GM21529 (cell line): ENCODE results near the gene MAPKAP1.

Experiments used
- ATAC-seq: cut with Tn5 transposase; IDR thresholded peaks from one replicate; pipeline ENCODE4 v1.9.1; 2021; ENCODE audit not compliant: unreplicated experiment

MAPKAP1 gene

DNA sequence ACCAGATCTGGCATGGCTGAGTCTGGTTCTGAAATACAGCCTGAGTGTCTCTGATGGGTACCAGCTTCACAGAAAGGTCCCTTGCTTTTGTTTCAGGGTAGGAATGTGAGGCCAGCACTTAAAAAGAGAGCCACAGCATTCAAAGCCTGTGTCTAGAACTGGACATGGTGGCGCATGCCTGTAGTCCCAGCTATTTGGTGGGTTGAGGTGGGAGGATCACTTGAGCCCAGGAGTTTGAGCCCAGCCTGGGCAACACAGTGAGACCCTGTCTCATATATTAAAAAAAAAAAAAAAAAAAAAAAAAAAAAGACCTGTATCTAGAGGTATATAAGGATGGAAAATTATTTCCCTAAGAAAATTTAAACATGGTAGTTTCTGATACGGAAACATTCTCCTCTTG lies 243.1 kb downstream of the MAPKAP1 start:
- no peak for ATAC-seq

DNA sequence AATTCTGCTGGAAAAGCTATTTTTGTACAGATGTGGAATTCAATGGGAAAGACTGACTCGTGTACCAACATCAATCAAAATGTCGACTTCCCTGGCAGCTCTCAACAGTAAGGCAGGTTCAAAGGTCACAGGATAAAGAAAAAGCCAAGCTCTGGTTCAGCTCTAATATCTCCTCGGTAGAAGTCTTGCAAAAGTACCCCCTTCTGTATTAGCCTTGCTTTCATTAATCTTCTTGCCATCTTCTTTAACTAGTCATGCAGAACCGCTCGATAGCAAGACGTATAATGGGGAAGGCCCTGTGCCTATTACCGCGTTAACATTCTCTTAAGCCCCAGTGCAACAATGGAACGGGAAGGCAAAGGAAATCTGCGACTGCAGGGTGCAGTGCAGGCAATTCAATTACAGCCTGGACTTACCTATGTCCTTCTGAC lies 244.1 kb downstream of the MAPKAP1 start:
- no peak for ATAC-seq

DNA sequence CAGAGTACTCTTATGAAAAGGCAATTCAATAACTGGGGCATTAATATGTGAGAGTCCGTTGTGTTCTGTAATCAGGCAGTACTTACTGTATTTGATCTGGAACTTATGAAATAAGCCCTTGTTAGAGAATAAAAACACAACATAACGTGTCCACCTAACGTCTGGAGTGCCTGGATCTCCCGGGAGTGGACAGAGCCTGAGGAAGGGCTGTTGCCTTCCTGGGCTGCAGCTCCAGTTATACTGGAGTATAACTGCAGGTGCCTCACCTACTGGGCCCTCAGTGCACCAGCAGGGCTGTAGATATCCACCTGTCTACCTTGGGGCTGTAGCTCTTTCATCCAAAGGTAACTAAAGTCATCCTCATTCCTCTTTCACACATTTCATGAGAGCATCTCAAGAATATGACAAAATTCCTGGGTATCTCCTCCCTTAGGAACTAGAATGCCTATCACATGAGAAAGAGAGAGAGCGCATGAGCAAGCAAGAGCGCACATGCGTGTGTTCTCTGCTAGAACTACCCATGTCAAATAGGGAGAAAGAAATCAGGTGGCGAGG lies 245.3 kb downstream of the MAPKAP1 start:
- ATAC-seq, result no peak

DNA sequence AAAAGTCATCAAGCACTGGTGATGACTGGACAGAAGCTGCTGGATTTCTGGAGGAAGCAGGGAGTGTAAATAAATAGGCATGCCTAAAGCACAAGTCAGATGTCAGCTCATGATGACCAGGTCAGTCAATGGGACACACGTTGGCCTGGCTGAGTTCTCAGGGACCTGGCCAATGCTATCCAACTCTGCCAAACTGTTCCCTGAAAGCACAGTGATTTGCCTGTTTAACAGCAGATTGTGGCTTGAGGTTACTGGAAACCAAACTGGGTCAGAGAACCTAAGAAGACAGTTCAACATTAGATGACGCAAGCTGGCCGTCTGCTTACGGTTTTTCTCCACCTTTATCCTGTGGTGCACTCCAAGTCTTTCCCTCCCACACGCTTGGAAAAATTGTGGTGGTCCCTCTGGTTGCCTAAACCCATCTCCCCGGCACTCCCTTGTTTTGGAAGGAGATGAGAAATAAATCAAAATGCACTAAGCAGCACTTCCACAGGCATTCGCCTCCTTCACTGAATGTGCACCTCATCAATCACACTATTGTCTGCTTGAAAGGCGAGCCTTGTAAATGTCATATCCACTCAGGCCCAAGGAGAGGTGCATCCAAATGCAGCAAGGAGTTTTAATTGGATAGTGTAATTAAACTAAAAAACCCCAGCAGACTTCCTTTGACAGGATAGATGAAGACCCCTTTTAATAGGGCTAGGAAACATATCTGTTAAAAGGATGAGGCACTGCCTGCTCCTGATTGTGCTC lies 245.9 kb downstream of the MAPKAP1 start:
- ATAC-seq, result no peak

DNA sequence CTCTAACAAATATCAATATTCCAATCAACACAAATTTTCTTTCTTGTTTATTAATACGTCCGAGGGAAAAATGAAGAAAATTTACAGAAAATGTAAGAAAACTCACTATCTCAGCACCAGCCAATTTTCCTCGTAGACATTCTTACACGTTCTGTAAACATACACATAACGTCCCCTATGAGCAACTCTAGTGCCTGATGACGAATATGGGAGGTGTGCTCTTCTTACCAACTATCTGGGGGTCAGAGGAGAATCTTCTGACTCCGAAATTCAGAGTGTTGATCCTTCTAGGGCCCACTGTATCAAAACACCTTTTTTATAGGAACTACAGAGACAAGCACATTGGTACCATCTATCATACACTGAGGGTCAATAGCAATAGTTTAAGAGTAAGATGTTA lies 246.7 kb downstream of the MAPKAP1 start:
- no peak for ATAC-seq

DNA sequence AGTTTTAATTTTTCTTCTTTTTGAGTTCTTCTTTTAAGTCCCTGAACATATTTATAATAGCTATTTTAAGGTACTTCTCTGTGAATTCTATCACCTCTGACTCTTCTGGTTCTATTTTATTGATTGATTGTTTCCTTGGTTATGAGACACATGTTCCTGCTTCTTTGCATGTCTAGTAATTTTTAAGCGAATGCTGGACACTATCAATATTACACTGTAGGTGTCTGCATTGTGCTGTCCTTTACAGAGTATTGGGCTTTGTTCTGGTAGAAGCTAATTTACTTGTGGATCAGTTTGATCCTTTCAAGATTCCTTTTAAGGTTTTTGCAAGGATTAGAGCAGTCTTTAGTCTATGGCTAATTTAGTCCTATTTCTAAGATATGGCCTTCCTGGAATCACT lies 249.7 kb downstream of the MAPKAP1 start:
- no peak for ATAC-seq

DNA sequence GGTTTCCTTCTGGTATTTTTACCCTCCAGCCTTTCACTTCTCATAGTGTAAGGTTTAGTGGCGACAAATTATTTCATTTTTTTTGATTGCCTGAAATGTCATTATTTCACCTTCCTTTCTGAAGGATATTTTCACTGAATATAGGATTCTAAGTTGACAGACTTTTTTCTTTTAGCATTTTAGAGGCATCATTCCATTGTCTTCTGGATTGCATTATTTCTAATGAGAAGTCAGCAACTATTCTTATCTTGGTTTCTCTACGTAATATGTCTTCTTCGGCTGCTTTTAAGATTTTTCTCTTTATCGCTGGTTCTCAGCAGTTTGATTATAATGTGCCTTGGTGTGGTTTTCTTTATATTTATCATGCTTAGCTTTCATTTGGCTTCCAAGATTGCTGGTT lies 251.1 kb downstream of the MAPKAP1 start:
- ATAC-seq, result no peak

DNA sequence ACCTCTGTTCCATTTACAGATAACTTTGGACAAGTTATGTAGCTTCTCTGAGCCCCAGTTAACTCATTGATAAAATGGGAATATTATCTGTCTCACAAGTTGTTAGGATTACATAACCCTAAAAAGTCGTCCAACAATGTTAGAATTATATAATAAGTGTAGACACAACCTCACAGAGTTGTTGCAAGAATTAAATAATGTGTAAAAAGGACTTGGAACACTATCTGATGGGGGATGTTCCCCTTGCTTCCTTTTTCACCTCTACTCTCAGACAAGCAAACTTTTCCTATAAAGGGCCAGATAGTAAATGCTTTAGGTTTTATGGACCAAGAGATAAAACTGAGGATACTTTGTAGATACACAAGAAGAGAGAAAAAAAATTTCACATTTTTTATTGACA lies 251.9 kb downstream of the MAPKAP1 start:
- no peak for ATAC-seq

DNA sequence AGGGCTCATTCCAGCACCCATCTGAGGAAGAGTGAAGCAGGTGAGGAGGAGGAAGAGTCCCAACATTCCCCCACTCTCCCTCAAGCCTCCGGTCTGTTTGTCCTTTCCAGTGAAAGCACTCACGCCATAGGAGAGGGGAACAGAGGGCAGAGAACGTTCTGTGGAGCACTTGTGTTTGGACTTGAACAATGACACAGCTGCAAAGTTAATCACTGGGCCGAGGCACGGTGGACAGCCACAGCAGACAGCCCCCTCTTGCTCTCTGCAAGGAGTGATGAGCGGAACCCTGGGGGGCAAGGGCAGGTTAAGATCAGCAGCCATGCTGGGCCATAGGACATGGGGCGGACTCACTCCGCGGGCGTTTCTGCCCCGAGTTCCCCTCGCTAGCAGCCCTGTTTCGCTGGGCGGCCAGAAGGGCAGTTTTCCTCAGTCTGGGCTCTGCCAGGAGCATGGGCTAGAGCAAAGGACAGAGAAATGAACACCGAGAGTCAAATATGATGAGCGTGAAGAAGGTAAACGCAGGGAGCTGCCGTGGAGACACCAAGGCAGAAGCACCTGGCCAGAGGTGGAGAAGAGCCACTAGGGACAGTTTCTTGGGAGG lies 259.7 kb downstream of the MAPKAP1 start:
- ATAC-seq, result peak; percentile 5

DNA sequence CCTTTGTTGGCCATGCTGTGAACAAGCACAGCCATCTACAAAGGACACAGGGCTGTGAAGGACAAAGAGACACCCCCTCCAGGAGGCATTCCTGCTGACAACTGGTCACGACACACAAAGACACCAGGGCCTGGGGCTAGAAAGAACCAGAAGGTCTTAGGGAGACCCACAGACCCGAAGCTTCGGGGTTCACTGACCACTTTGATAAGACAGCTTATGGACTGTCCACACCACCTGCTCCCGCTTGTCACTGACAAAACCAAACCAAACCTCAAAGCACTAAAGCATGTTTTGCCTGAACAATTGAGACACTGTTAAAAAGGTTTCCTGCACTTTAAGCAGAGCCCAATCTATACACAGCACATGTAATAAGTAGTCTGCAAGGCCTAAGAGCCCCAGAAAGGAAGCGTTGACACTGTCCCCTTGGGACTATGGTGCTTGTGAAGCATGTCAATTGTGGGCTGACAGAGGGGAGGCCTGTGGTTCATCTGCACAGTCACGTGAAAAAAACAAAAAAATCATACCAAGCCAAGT lies 260.4 kb downstream of the MAPKAP1 start:
- ATAC-seq, result peak; percentile 94

DNA sequence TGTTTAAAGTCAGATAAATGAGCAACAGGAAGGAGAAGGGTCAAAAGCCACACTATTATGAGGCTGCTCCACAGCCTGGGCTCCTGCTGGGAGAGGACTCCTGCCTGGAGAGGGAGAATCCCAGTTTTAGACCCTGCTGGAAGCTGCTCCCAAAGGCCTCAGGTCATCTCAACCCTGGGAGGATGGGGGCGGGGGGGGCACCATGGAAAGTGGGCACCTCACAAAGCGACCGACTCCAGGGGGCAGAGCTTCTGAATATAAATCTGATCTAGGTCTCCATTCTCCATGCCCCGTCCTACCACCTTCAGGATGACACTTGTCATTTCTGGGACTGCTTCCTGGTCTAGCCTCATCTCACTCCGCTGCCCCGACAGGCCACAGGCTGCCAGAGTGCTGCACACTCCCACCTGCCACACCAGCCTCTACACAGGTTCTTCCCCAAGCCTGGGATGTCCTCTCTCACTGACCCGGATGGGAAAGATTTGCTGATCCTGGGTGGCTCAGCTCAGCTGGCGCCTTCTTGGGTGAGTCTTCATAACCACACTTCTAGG lies 262.0 kb downstream of the MAPKAP1 start:
- ATAC-seq, result no peak

DNA sequence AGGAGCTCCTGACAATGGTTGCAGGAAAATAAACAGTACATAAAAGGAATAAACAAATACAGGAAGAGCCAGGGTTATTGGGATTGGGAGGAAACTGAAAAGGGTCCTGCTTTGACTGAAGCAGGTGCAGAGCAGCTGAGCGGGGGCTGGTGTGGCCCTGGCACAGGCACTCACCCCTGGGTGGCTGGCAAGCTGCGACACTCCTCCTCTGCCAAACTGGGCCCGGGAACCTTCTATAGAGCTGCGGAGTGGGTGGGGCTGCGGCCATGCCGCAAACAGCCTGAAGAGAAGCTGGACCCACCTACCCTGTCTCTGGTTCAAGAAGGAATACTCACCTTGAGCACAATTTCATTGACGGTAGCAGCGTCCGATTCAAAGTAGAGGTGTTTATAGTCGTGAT lies 262.8 kb downstream of the MAPKAP1 start:
- no peak for ATAC-seq

DNA sequence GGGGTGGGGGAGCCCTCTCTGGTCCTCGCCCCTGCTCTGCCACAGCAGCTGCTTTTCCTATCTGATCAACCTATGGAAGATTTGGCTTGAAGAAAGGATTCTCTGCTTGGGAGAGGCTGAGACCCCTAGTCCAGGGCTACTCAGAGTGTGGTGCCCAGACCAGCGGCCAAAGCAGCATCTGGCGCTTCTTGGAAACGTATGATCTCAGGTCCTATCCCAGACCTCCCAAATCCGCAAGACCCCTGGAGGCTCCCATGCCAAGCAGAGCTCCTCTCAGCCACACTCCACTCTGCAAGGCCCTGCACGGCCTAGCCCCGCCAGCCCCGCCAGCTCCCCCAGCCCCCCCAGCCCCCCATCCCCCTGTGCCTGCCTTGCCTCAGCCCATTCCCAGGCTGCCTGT lies 263.6 kb downstream of the MAPKAP1 start:
- no peak for ATAC-seq

DNA sequence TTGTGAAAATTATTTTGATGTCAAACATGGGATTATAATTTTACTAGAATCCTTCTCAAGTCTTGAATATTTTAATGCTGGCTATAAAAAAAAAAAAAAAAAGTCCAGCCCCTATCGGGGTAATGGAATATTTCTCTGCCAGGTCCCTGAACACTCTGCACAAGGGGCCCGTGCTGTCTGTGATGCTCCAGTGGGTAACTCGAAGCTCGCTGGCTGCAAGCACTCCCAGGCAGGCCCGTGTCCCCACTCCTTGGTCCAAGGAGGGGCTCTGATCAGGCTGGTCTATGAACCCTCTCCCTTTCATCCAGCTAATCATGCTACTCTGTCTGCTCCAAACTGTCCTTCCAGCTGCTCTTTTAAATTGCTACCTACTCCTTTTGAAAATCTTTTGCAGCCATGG lies 264.6 kb downstream of the MAPKAP1 start:
- no peak for ATAC-seq

DNA sequence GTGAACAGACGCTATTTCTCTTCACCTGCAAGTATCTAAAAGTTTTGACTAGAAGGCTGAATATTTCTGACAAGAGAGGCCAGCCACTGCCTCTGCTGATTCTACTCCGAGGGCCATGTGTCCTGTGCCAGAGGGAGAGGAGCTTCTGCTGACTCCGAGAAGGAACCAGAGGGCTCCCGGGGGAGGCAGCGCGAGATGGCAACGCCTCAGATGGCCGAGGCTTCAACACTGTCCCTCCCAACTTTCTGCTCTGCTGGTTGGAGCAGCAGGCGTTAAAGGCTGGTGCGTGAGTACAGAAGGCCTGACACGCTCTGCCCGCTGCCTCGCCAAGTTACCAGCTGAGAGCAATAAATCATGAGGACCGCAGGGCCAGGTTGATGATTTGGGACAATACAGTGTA lies 266.6 kb downstream of the MAPKAP1 start:
- no peak for ATAC-seq

DNA sequence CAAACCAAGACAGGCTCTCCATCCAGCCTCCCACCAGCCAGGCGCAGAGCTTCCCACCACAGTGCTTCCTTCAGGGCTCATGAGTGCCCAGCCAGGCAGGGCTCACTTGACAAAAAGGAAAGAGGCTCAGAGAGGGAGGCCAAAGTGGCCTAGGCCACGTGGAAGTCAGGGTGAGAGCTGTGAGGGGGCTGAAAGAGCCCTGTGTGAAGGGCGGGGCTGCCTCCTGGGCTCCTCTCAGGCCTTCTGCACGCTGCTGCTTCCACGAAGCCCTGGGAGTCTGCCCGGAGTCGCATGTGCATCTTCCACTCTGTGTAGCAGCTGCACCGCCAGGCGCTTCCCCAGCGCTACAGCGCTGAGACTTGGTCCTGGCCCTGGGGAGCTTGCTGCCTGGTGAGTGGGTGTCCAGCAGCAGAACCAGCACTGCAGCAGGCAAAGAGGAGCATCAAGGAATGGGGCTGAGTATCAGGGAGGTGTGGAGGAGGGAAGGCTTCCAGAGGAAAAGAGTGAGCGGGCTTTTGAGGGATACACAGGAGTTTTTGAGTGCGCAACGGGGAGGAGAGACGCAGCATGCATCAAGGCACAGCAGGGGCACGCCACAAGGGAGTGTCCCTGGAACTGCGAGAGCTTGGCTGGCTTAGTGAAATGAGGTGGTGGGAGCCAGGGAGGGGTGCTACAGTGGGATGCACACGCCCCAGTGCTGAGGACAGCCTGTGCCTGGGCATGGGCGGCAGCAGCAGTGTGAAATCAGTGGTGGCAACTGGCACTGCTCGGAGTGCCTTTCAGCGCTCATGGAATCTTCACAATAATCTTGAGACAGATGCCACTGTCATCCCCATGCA lies 267.4 kb downstream of the MAPKAP1 start:
- ATAC-seq, result no peak

DNA sequence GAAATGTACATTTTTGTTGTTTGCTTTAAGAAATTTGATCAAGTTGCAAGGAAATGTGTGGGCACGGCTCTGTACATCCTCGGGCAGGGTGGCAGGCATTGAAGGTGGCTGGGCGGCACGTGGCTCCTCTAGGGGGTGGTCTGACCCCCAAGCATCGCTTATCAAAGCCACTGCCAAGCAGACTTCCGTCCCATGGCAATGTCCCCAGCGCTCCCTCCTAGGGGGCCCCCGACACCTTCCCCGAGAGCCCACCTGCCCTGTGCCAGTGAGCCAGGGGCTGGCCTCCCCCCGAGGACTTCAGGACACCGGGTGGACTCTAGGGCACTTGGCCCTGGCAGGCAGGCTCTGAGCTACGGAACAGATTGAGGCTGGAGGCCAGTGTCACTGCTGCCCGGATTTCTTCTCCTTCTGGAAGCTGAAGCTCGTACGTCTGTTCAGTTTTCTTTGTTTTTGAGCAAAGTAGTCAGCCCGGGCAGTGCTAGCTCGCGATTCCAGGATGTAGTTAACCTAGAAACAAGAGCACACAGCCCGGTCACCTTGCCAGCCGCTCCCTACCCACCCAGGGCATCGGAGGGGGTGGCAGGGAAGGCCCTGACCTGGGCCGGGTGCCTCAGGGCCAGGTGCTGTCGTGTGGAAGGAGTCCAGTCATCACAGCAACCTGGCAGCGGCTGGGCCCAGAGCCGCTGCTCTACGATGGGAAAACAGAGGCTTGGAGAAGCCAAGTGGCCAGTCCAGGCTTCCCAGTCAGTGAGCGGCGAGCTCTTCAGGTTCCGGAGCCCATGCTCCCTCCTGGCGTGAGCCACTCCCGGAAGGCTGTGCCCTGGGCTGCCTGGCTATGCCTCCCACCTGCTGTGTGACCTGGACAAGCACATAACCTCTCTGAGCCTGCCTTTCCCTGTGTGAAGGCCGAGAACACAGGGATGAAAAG lies 268.2 kb downstream of the MAPKAP1 start:
- no peak for ATAC-seq

DNA sequence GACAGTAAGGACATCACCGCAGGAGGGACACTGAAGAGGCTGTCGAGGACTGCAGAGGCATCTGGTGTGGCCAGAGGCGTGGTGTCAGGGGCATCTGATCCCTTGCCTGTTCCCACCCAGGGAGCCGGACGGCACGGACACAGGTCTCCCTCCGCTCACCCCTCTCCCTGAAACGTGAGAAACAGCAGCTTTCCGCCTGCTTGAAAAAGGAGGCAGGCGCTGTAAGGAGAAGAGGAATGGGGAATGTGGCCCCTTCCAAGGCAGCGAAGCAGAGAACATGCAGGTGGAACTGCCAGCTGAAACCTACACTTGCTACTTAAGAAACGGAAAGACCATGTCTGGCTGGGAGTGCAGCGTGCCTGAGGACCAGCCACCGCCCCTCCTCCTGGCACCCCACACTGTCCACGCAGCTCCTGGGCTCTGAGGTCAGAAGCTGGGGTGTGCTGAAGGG lies 269.2 kb downstream of the MAPKAP1 start:
- no peak for ATAC-seq

DNA sequence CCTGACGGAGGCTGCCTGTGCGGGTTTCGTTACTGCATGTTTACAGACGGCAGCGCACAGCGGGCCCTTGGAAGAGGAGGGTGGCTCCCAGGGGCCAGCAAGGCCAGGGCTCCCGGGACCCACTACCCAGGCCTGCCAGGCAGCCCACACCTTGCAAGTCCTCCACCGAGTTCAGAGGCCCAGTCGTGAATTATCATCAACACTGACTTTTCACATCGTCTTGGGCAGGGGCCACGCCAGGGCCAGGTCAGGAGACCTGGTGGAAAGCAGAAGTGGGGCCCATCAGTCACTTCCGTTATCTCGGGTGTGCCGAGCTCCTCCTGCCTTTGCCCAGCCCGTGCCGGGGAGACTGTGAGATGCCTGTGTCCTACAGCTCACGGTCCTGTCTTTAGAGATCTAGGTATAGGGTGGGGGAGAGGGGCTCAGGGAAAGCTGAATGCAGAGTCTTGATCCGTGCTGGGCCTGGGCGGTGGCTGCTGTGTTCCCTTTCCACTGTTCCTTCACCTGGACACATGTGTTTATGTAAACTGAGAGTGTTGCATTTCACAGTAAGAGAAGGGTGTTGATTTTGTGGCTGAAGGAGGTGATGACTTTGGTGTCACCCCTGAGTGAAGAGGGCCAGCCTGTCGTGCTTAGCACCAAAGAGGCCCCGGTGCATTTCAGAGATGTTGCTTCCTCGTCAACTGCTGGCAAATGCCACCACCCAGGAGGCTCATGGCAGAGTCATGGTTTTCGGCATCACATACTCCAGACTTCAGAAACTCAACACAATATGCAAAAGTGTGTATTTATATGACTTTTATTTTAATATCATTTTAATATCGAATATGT lies 270.2 kb downstream of the MAPKAP1 start:
- no peak for ATAC-seq
